ENCODE results near the gene NAXD.
"Not testable (repeated sequence)": the region's sequence is repeated elsewhere in the genome, so short reads cannot be mapped to it uniquely, and the experiment has no call there.

NAXD gene

DNA sequence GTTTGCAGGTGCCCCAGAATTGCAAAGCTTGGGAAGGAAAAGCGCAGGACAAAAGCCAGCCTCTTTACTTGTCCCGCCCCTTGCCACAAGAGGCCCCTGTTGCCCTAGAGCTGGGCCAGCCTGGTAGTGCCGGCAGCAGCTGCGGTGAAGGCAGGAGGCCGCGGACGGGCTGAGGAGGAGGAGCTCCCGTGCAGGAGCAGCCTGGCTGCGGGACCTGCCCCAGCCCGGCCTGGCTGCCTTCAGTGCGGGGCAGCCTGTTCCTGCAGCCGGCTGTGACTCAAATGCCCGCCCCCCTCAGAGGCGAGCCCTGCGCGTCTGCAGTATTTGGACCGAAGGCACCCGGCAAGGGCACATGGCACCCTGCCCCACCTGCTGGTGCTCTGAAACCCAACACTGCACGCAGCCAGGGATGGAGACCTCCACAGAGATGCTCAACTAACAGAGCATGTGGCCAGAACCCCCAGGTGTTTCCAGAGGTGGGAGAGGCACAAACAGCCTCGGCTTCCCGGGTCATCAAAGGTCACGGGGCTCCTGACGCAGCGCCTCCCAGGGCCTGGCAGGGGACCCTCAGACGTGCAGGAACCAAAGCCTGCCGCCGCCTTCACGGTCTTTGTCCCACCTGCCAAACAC lies 29.7 kb downstream of the NAXD start:
- no peak for DNase-seq (ENCODE audit: low read depth)

DNA sequence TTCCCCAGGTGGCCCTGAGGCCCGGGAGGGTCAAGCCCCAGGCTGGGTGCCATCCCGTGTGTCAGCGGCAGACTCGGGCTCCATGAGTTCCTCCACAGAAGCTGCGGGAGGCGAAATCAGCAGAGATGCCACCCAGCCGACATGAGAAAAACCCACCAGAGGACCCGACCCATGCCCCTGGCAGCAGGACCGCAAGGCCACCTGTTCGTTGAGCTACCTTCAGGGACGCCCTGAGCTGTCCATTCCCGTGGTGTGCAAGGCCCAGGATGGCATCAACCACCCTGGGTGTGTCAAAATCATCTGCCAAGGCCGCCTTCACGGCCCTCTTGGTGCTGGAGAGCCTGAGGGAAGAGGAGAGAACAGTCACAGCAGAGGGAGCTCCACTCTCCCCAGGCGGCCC lies 30.4 kb downstream of the NAXD start:
- no peak for DNase-seq (ENCODE audit: low read depth)

DNA sequence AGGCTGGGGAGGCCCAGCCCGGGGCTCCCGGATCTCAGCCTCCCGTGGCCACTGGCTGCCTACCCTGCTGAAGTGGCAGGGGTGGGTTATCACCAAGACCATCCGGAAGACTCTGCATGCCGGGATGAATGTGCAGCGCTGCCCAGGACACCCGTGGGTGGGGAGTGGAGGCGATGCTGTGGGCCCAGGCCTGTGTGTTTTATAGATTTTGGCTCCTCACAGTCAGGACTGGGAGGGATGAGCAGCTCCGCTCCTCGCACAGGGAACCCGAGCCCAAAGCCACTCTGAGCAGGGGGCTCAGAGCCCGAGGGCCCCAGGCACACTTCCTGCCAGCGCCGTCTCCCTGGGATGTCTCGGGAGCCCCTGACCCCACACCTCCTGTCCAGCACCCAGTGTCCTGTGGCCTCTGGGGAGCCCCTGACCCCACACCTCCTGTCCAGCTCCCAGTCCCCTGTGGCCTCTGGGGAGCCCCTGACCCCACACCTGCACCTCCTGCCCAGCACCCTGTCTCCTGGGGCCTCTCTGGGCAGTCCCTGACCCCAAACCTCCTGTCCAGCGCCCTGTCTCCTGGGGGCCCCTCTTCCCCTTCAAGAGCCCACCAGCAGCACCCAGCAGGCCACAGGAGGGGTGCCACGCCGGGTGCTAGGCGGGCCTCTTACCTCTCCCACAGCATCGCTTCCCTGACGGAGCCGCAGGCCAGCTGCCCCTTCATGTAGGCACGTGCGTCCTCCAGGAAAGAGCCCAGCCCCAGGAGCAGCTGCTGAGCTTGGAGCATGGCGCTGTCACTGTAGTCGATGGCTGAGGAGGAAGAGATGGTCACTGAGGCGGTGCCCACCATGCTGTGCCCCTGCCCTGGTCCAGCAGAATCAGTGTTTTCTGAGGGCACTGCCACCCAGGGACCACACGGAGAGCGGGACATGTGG lies 31.4 kb downstream of the NAXD start:
- no peak for DNase-seq (ENCODE audit: low read depth)

DNA sequence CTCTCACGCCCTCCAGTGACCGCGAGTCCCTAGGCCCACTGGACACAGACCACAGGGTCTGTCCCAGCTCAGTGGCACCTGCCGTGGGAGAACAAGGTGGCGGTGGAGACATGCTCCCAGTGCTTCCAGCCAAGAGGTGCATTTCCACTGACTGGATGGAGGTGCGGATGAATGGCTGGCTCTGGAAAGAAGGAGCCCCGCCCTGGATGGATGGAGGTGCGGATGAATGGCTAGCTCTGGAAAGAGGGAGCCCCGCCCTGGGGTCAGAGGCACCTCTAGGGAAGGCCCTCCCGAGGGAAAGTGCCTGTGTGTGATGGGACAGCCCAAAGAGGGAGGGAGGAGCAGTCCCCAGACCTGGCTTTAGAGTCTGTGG lies 32.0 kb downstream of the NAXD start:
- DNase-seq (ENCODE audit: low read depth) = no peak

DNA sequence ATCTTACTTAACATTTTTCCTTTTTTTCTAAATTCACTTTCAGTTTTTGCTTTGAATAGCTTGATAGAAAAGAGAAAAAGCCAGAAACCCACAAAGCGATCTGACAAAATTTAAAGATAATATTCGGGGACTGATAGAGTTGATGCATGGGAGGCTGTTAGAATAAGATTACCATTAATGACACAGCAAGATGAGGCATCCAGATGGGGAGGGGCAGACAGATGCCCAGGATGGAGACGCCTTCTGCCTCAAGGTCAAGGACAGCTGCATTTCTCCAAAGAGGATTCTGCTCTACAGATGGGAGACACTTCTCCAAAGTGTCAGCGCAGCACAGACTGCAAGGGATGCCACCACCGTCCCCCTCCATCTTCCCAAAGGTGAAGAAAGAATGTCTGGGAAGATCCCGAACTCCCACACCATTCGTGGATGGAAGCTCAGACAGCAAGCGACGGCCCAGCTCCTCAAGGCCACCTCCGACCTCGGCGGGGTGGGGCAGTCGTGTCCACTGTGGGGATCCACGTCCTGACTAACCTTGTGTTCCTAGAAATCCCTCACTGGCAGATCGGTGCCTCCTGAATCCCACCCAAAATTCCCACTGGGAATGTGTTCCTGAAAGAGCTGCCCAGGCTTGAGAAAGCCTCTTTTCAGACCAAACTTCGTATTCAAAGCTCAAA lies 32.9 kb downstream of the NAXD start:
- DNase-seq (ENCODE audit: low read depth) = no peak

DNA sequence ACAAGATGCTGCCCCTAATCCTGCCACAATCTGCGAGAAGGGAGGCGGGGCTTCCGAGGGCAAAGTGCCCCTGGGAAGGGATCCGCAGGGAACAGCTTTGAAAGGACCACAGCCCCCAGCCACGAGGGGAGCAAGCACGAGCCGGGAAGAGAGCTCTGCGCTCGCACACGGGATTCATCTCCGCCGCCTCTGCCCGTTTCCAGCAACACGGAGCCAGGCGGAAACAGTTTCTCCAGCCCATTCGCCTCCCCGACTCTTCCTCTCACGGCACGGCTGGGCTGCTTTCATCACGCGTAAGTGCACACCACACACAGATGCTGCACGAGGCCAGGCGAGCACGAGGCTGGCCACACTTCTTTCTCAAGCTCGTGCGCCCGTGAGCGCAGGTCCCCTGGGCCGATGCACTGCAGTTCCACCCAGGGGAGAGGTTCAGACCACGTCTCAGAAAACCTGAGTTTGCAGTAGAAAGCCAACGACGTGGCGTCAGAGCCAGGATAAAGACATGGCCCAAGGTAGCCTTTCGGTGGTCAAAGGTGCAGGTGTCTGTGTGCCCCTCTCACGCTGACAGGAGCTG lies 33.6 kb downstream of the NAXD start:
- no peak for DNase-seq (ENCODE audit: low read depth)

DNA sequence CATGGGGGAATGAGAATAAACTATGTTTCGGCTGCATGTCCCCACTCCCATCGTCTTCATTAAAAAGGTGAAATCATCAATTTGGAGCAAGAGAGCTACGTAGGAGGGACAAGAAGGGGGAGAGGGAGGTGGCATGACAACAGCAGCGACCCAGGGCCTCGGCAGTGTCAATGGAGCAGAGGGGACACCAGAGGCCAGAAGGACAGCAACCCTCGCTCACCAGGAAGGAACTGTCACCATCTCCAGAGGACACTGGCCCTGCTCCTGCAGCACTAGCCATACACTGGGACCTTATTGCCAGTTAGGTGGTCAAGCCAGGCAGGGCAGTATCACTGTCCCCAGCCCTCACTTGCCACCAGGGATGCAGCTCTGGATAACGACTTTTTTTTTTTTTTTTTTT lies 34.2 kb downstream of the NAXD start:
- DNase-seq (ENCODE audit: low read depth) = no peak

DNA sequence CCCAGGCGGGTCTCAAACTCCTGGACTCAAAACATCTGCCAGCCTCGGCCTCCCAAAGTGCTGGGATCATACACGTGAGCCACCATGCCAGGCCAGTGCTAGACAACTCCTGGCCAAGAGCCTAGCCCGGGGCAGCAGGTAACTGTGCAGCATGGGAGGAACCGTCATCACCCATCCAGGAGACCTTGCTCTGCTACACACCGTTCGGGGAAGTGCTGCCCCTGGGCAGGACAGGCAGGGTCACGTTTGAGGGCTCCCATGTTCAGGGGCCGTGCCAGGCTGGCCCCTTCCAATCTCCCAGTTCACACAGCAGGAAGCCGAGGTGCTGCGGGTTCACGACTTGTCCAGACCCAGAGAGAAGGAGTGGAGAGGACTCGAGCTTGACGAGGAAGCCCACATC lies 35.1 kb downstream of the NAXD start:
- no peak for DNase-seq (ENCODE audit: low read depth)

DNA sequence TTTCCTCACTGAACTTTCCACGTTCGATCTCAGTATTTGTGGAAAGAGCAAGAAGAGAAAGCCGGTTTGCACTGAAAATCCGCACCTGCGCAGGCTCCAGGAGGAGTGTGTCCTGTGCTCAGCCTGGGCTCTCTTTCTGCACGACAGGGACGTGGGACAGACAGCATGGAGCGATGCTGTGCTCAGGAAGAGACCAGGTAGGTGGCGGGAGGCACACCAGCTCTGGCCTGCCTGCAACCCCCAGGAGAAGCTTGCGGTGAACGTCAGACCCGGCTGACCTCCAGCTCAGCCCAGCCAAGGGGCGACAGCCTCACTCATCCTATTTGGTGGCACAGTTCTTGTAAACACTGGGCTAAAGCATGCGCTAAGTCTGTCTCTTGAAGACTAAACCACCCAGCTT lies 35.9 kb downstream of the NAXD start:
- no peak for DNase-seq (ENCODE audit: low read depth)

DNA sequence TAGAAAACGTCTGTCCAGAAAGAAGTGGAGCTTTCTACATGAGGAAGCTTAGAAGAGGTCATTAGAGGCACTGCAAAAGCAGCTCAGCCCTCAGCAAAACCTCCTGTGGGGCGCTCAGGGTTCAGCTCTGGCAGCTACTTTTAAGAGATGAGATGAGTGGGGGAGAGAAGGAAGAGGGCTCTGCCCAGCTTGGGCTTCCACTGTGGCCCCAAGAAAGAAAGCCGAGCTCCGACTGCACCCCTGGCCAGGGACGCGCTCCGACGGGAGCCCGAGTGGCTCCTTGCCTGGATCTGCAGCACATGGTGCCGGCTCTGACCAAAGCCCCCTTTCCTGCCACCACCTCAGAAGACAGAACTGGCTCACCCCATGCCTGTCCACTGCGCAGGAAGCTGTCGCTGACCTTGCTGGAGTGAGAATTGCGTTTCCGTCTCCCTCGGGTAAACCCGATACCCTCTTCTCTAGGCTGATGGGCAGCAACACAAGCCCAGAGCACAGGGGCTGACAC lies 36.4 kb downstream of the NAXD start:
- no peak for DNase-seq (ENCODE audit: low read depth)

DNA sequence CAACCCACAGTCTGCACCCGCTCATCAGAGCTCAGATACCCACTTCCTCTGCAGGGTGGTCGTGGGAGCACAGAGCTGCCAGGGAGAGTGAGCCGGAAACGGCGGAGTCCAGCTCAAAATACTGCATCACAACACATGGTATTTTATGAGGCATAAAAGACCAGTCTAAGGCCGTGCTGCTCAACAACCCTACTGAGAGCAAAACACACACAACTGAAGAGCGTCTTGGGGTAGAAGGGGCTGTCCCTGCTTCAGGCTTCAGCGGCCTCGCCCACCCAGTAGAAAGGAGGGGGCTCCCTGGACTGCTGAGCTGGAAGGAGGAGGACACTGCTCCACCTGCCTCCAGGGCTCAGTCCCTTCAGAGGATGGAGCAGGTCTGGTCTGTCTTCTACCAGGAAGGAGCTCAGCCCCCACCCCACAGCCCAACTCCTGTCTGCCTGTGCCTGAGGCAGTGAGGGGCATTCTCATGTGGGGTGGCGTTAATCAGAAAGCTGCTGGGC lies 36.9 kb downstream of the NAXD start:
- DNase-seq (ENCODE audit: low read depth) = no peak

DNA sequence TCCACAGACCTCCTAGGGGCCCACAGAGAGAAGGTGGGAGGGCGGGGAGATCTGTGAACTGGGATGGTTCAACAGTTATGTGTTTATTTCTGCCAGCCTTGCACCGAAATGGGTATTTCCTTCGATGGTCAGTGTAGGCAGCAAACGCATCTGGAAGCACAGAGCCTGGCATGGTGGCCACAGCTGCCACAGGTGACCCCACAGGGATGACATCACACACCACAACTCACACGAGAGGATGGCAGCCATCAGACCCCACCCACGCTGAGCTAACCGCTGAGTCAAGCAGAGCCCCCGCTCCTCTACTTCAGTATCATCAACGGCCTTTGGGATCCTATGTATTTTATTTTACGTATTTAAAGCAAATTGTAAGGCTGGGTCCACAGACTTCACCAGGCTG lies 37.4 kb downstream of the NAXD start:
- DNase-seq (ENCODE audit: low read depth) = no peak

DNA sequence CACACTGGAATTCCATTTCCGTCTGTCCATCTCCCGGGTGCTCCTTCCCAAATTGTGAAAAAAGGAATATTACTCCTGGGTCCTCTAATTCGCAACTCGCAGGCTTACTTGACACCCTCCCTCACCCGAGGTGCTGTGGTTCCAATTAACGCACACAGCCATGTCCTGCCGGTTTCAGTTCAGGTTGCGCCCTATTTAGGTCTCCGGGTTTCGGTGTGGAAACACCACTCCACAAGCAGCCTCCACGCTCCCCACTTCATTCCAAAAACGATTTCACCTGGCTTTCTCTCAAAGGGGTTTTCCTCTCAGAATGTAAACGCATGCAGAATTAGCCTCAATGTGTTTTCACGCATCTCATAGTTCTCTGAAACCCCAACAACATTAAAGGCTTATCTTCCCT lies 37.9 kb downstream of the NAXD start:
- DNase-seq (ENCODE audit: low read depth) = no peak

DNA sequence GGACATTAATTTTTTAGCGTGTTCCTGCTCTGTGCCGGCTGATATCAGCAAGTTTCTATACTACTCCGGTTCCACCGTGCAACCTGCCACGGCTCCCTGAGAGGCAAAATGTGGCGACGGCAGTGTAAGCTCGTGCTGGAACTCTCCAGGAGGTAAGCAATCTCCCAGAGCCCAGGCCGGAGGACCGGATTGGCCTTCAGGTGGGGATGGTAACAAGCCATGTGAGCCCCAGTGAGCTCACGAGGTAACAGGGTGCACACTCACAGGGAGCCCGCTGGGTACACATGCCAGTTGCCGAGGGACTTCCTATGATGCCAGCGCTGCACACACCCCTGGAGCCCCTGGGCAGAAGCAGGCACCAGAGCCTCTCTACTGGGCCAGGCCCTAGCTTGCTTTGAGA lies 38.5 kb downstream of the NAXD start:
- no peak for DNase-seq (ENCODE audit: low read depth)

DNA sequence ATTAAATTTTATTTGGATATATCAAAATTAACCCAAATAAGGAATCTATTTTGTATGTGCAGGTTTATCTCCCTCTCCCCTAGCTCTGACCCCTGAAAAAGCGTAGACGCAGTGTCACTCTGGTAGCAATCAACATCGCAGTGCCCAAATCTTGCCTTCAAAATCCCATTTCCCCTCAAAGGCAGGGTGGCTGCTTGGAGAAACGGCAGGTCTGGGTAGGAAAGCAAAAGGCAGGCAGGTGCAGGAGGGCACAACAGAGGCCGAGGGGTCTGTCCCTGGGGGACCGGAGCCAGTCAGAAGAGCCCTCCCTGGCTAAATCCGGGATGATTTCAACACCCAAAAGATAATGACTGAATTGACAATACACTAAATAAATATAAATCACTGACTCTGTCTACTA lies 41.9 kb downstream of the NAXD start:
- no peak for DNase-seq (ENCODE audit: low read depth)

DNA sequence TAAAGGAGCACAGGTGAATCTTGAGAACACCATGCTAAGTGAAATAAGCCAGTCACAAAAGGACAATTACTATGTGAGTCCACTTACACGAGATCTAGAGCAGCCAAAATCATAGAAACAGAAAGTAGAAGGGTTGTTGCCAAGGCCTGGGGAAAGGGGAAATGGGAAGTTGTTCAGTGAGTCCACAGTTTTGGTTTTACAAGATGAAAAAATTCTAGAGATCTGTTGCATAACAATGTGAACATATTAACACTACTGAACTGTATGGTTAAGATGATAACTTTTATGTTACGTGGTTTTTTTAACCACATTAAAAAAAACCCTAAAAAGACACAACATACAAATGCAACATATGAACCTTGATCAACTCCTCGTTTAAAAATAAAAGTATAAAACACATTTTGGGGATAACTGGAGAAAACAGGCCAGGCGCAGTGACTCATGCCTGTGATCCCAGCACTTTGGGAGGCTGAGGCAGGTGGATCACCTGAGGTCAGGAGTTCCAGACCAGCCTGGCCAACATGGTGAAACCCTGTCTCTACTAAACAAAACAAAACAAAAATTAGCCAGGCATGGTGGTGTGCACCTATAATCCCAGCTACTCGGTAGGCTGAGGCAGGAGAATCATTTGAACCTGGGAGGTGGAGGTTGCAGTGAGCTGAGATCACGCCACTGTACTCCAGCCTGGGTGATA lies 43.0 kb downstream of the NAXD start:
- not testable (repeated sequence) for DNase-seq (ENCODE audit: low read depth)

DNA sequence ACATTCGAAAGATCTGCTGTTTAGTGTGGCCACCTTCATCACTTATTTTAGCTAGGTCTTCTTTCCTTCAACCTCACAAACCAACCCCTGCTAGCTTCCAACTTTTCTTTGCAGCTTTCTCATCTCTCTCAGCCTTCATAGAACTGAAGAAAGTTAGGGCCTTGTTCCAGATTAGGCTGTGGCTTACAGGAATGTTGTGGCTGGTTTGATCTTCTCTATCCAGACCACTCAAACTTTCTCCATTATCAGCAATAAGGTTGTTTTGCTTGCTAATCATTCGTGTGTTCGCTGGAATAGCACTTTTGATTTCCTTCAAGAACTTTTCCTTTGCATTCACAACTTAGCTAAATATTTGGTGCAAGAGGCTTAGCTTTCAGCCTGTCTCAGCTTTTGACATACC lies 45.9 kb downstream of the NAXD start:
- no peak for DNase-seq (ENCODE audit: low read depth)

DNA sequence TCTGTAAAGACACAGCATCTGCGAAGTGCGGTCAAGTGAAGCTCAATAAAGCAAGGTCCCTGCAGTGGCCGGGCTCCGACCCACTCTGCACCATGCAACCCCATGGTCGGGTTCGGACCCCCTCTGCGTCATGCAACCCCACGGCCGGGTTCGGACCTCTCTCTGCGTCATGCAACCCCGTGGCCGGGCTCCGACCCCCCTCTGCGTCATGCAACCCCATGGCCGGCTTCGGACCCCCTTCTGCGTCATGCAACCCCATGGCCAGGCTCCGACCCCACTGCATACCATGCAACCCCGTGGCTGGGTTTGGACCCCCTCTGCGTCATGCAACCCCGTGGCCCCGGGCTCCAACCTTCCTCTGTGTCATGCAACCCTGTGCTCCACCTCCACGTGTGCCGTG lies 46.7 kb downstream of the NAXD start:
- DNase-seq (ENCODE audit: low read depth) = no peak

DNA sequence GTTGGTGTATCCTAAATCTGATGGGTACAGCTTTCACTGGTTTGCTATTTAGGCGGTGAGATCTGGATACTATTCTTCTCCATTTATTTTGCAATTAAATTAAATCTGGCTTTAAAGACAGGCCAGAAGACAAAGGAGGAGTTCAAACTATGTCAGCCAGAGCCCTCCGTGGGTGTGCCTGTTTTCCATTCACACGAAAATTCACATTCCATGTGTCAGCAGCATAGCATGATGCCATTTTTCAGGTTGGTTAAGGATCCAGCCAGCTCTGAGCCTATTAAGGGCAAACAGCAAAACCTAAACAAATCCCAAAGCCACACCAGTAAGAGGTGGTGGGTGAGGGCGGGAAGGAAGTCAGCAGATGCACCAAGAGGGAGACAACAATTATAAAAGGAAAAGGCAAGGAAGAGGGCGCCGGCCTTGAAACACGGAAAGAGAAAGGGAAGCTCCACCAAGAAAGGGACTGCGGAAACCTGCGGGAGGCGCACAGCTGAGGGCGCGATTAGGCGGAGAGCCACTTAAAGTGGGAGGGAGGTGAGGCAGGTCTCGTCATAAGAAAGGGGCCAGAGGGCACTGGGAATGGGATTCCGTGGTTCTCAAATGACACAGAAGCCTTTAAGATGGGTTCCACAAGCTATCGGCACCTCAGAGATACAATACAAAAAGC lies 47.6 kb downstream of the NAXD start:
- no peak for DNase-seq (ENCODE audit: low read depth)

DNA sequence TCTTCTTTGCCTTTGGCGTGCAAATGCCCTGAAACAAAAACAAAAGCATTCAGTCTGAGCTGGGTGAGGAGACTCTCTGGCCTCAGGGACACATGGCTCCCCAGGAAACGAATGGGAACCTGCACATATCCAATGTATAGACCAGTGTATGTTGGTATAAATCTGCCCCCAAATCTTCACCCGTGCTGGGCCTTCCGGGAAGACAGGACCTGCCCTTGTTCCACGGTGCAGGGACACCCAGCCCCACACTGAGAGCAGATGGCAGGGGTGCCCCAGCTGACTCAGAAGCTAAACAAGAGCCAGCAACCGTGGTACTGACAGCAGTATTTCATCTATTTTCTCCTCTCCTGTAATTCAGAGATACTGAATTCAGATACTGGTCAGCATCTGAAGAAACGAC lies 48.1 kb downstream of the NAXD start:
- no peak for DNase-seq (ENCODE audit: low read depth)

DNA sequence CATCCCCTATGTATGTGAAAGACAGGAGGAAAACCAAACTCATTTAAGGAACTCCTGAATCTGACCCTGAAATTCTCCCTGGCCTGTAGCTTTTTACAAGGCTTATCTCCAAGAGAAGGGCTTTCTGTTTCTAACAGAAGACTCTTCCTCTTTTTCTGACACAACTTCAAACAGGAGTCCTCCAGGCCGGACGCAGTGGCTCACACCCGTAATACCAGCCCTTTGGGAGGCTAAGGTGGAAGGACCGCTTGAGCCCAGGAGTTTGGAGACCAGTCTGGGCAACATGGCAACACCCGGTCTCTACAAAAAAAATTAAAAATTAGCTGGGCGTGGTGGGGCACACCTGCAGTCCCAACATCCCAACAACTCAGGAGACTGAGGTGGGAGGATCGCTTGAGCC lies 48.7 kb downstream of the NAXD start:
- DNase-seq (ENCODE audit: low read depth) = no peak

Measured in activated T-cell treated with anti-CD3 and anti-CD28 coated beads for 1 hour (primary cell).